Measurements from ENCODE around the gene ZNF432.

The ZNF432 gene

GRCh38 chr19:51986309-51987291, 62.0 kb downstream of the ZNF432 start, which contains the start of gene ZNF350:
Gene ZNF350 (minus strand): TSS chr19:51986840. CDS start chr19:51974360, 12,480 bp downstream.
- H3K27ac ChIP-seq: peak within 1 kb of the TSS; percentile 72
- TF ChIP-seq CTCF (conservative IDR thresholded peaks at IDR 0.05) (no peak), ZFX (IDR thresholded peaks at IDR 0.05) (peak; percentile 35)

GRCh38 chr19:51983361-51983760, 65.3 kb downstream of the ZNF432 start:
- TF ChIP-seq ZFX (IDR thresholded peaks at IDR 0.05) (no peak), CTCF (conservative IDR thresholded peaks at IDR 0.05) (no peak)

More at GRCh38 chr19:51983361-51983760, 65.3 kb downstream of the ZNF432 start:
- H3K27ac ChIP-seq: no peak overlapping the region
